Neuronal stem cell (in vitro differentiated cells): ENCODE measurements around the gene ANKH.
"Not testable (repeated sequence)": the region's sequence is repeated elsewhere in the genome, so short reads cannot be mapped to it uniquely, and the experiment has no call there.

Experiments used
- DNase-seq: peaks from one replicate; pipeline ENCODE4 v3.0.0-alpha.2; 2013; ENCODE audit warnings: low spot score
- H2AFZ ChIP-seq: one replicate; pipeline ENCODE4 v1.6.1; 2013; ENCODE audit warnings: mild to moderate bottlenecking, low read length, inconsistent platforms
- H2AK5ac ChIP-seq: 2 replicates; pipeline ENCODE4 v1.6.1; 2013; ENCODE audit warnings: low read depth, mild to moderate bottlenecking, inconsistent platforms, low read length, moderate library complexity, mixed read lengths
- H2BK120ac ChIP-seq: 2 replicates; pipeline ENCODE4 v1.6.1; 2013; ENCODE audit warnings: low read depth, mild to moderate bottlenecking, inconsistent platforms, low read length, moderate library complexity, mixed read lengths
- H2BK12ac ChIP-seq: one replicate; pipeline ENCODE4 v1.6.1; 2013; ENCODE audit warnings: low read length, inconsistent platforms
- H2BK15ac ChIP-seq: 2 replicates; pipeline ENCODE4 v1.6.1; 2013; ENCODE audit warnings: mild to moderate bottlenecking, low read length, inconsistent platforms, mixed read lengths
- H2BK5ac ChIP-seq: one replicate; pipeline ENCODE4 v1.6.1; 2013; ENCODE audit warnings: inconsistent platforms, mild to moderate bottlenecking, low read length, moderate library complexity
- H3K14ac ChIP-seq: one replicate; pipeline ENCODE4 v1.6.1; 2013; ENCODE audit warnings: low read length, inconsistent platforms
- H3K18ac ChIP-seq: 2 replicates; pipeline ENCODE4 v1.6.1; 2013; ENCODE audit warnings: low read length, inconsistent platforms
- H3K23ac ChIP-seq: 2 replicates; pipeline ENCODE4 v1.6.1; 2013; ENCODE audit warnings: low read depth, mild to moderate bottlenecking, mixed read lengths, low read length, inconsistent platforms; ENCODE audit not compliant: poor library complexity
- H3K27ac ChIP-seq: replicated peaks from 3 replicates; pipeline ENCODE4 v1.5.1; 2013; ENCODE audit warnings: low read length, inconsistent platforms
- H3K27me3 ChIP-seq, 3 experiments: 2 replicates each; pipeline ENCODE4 v1.6.1; 2013; ENCODE audit warnings: low read length in 3 of 3, mild to moderate bottlenecking in 2 of 3, inconsistent platforms in 1 of 3, low read depth in 1 of 3, mixed read lengths in 1 of 3, moderate library complexity in 1 of 3; ENCODE audit not compliant: control insufficient read depth in 3 of 3, insufficient read depth in 3 of 3
- H3K36me3 ChIP-seq, 2 donors: replicated peaks in 1 of 2; 2 replicates each; pipeline ENCODE4 v1.6.1; 2013; ENCODE audit warnings: low read length in 2 of 2; ENCODE audit not compliant: control insufficient read depth in 2 of 2, insufficient read depth in 2 of 2
- H3K4ac ChIP-seq: 2 replicates; pipeline ENCODE4 v1.6.1; 2013; ENCODE audit warnings: inconsistent platforms, mild to moderate bottlenecking, low read length, moderate library complexity
- H3K4me1 ChIP-seq, 2 donors: 1 replicate in 1 of 2; 2 replicates in 1 of 2; pipeline ENCODE4 v1.6.1; 2013; ENCODE audit warnings: low read length in 2 of 2, low read depth in 1 of 2; ENCODE audit not compliant: control insufficient read depth in 2 of 2, insufficient read depth in 1 of 2
- H3K4me2 ChIP-seq: one replicate; pipeline ENCODE4 v1.6.1; 2013; ENCODE audit warnings: mild to moderate bottlenecking, low read length, inconsistent platforms; ENCODE audit not compliant: insufficient read depth, poor library complexity, severe bottlenecking
- H3K4me3 ChIP-seq, 2 donors: 2 replicates each; pipeline ENCODE4 v1.5.1; 2013; ENCODE audit warnings: low read length in 2 of 2, mild to moderate bottlenecking in 2 of 2, inconsistent platforms in 1 of 2, moderate library complexity in 1 of 2
- H3K79me1 ChIP-seq: one replicate; pipeline ENCODE4 v1.6.1; 2013; ENCODE audit warnings: low read depth, mild to moderate bottlenecking, inconsistent platforms, low read length, moderate library complexity
- H3K9ac ChIP-seq: one replicate; pipeline ENCODE4 v1.6.1; 2013; ENCODE audit warnings: mild to moderate bottlenecking, low read depth, low read length, inconsistent platforms; ENCODE audit not compliant: poor library complexity
- H3K9me3 ChIP-seq, 2 donors: replicated peaks in 1 of 2; 2 replicates each; pipeline versions ENCODE3 to v1.6.1; 2013; ENCODE audit warnings: low read length in 2 of 2, mild to moderate bottlenecking in 2 of 2, inconsistent platforms in 1 of 2, low read depth in 1 of 2, mixed read lengths in 1 of 2, moderate library complexity in 1 of 2; ENCODE audit not compliant: control insufficient read depth in 2 of 2, insufficient read depth in 1 of 2
- H4K8ac ChIP-seq: one replicate; pipeline ENCODE4 v1.6.1; 2013; ENCODE audit warnings: low read depth, mild to moderate bottlenecking, inconsistent platforms, low read length, moderate library complexity
- H4K91ac ChIP-seq: one replicate; pipeline ENCODE4 v1.6.1; 2013; ENCODE audit warnings: low read length, low read depth, mild to moderate bottlenecking, inconsistent platforms; ENCODE audit not compliant: poor library complexity
- WGBS, 2 donors: extraction: QIAGEN DNeasy Blood & Tissue Kit; methylation state at CpG; one replicate each; pipeline ENCODE4 v1.1.7; 2013; ENCODE audit warnings: missing lambda C conversion rate in 2 of 2, mixed read lengths in 1 of 2; ENCODE audit not compliant: insufficient read length in 2 of 2, insufficient replicate concordance in 1 of 2; ENCODE audit errors: extremely low coverage in 2 of 2; 5-methylcytosine and 5-hydroxymethylcytosine counted together

ANKH gene

GRCh38 chr5:14837423-14838122 lies 34.0 kb downstream of the ANKH start:
- H2BK12ac ChIP-seq, H3K4me1 ChIP-seq, H3K27me3 ChIP-seq, H4K91ac ChIP-seq, H2BK15ac ChIP-seq, H3K27ac ChIP-seq, H3K4ac ChIP-seq, H2BK5ac ChIP-seq, H3K4me3 ChIP-seq, H3K18ac ChIP-seq, H2AFZ ChIP-seq, H3K36me3 ChIP-seq, H3K9me3 ChIP-seq, DNase-seq, H3K4me2 ChIP-seq, H2BK120ac ChIP-seq, H2AK5ac ChIP-seq, H3K14ac ChIP-seq, H4K8ac ChIP-seq, H3K23ac ChIP-seq, H3K9ac ChIP-seq, H3K79me1 ChIP-seq: not testable (repeated sequence)
- WGBS, 2 donors: no CpG with 5 or more reads among the region's 7 CpGs

GRCh38 chr5:14834584-14835550 lies 36.7 kb downstream of the ANKH start:
- Histone ChIP-seq H3K4me3 (no peak overlapping the region), H2BK120ac (no peak overlapping the region), H4K8ac (no peak overlapping the region), H3K36me3 (no peaks in the 10 kb centered on the region), H2BK12ac (no peak overlapping the region), H3K23ac (no peak overlapping the region), H3K4me1 (no peaks in the 10 kb centered on the region), H3K4ac (no peak overlapping the region), H2AK5ac (no peak overlapping the region), H2BK5ac (no peak overlapping the region), H3K9ac (no peak overlapping the region), H3K4me2 (no peak overlapping the region), H3K27me3 (no peaks in the 10 kb centered on the region), H4K91ac (no peak overlapping the region), H3K27ac (no peak overlapping the region), H3K14ac (no peak overlapping the region), H3K9me3 (no peaks in the 10 kb centered on the region), H2BK15ac (no peak overlapping the region), H3K18ac (no peak overlapping the region), H2AFZ (no peak overlapping the region), H3K79me1 (no peaks in the 10 kb centered on the region)
- no peak for DNase-seq
- no CpG with 5 or more reads among the region's 11 CpGs for WGBS, 2 donors

GRCh38 chr5:14834062-14834461 lies 37.5 kb downstream of the ANKH start:
- no peaks in the 10 kb centered on the region for H3K9me3 ChIP-seq
- DNase-seq: no peak
- H3K4me3 ChIP-seq: no peak overlapping the region
- H3K4me1 ChIP-seq: no peaks in the 10 kb centered on the region
- no peak overlapping the region for H3K23ac ChIP-seq
- no CpG with 5 or more reads among the region's 2 CpGs for WGBS, 2 donors
- H3K27ac ChIP-seq: no peak overlapping the region
- H2BK5ac ChIP-seq: no peak overlapping the region
- no peak overlapping the region for H4K91ac ChIP-seq
- no peak overlapping the region for H3K4me2 ChIP-seq
- no peak overlapping the region for H2BK120ac ChIP-seq
- H3K4ac ChIP-seq: no peak overlapping the region
- H2AK5ac ChIP-seq: no peak overlapping the region
- H2BK12ac ChIP-seq: no peak overlapping the region
- no peak overlapping the region for H2BK15ac ChIP-seq
- H4K8ac ChIP-seq: no peak overlapping the region
- H3K14ac ChIP-seq: no peak overlapping the region
- no peak overlapping the region for H3K18ac ChIP-seq
- H2AFZ ChIP-seq: no peak overlapping the region
- no peaks in the 10 kb centered on the region for H3K36me3 ChIP-seq
- H3K9ac ChIP-seq: no peak overlapping the region
- no peaks in the 10 kb centered on the region for H3K27me3 ChIP-seq
- H3K79me1 ChIP-seq: no peaks in the 10 kb centered on the region

GRCh38 chr5:14831006-14831338 lies 40.6 kb downstream of the ANKH start:
- Histone ChIP-seq H2BK120ac (no peak overlapping the region), H3K36me3 (no peaks in the 10 kb centered on the region), H3K4me2 (no peak overlapping the region), H3K27ac (no peak overlapping the region), H2AFZ (no peak overlapping the region), H4K91ac (no peak overlapping the region), H3K18ac (no peak overlapping the region), H3K4ac (no peak overlapping the region), H3K4me1 (no peaks in the 10 kb centered on the region), H3K79me1 (no peaks in the 10 kb centered on the region), H2BK15ac (no peak overlapping the region), H4K8ac (no peak overlapping the region), H3K9ac (no peak overlapping the region), H3K9me3 (no peaks in the 10 kb centered on the region), H2BK5ac (no peak overlapping the region), H3K23ac (no peak overlapping the region), H3K14ac (no peak overlapping the region), H3K27me3 (no peaks in the 10 kb centered on the region), H2AK5ac (no peak overlapping the region), H3K4me3 (no peak overlapping the region), H2BK12ac (no peak overlapping the region)
- no CpG with 5 or more reads among the region's 2 CpGs for WGBS, 2 donors
- no peak for DNase-seq
